Nephron (organoid): Measurements from ENCODE around the gene UBE2V1.

ENCODE experiments used
- H3K27ac Mint-ChIP-seq, 3 experiments: 2 replicates each; pipeline ENCODE4 v1.8.0; 2020; ENCODE audit warnings: mixed read lengths in 3 of 3, mild to moderate bottlenecking in 2 of 3, moderate library complexity in 1 of 3
- H3K27me3 Mint-ChIP-seq: 2 replicates; pipeline ENCODE4 v1.8.0; 2021; ENCODE audit warnings: low read depth, mild to moderate bottlenecking, moderate library complexity, mixed read lengths
- H3K36me3 Mint-ChIP-seq: 2 replicates; pipeline ENCODE4 v1.8.0; 2020; ENCODE audit warnings: low read depth, mixed read lengths
- H3K4me1 Mint-ChIP-seq: 2 replicates; pipeline ENCODE4 v1.8.0; 2020; ENCODE audit warnings: mixed read lengths
- H3K4me3 Mint-ChIP-seq, 3 experiments: 2 replicates each; pipeline ENCODE4 v1.8.0; 2020; ENCODE audit warnings: mild to moderate bottlenecking in 3 of 3, mixed read lengths in 3 of 3, moderate library complexity in 2 of 3
- H3K9me3 Mint-ChIP-seq: 2 replicates; pipeline ENCODE4 v1.8.0; 2020; ENCODE audit warnings: mixed read lengths
- CTCF ChIP-seq, 3 experiments: fragments of 200-600 bp; sonication (generic); IDR thresholded peaks; one replicate each; pipeline ENCODE4 v1.5.0; 2021; ENCODE audit warnings: antibody characterized with exemption in 3 of 3; ENCODE audit not compliant: unreplicated experiment in 3 of 3

The UBE2V1 gene

GRCh38 chr20:50096237-50096636 is 16.7 kb downstream of the UBE2V1 start:
- TF ChIP-seq CTCF (IDR thresholded peaks at IDR 0.05; ENCODE audit: unreplicated experiment in 3 of 3) = no peak
- H3K4me1 Mint-ChIP-seq = peaks cover 20% of the 10 kb centered on the region
- H3K27ac Mint-ChIP-seq = no peak overlapping the region
- no peaks in the 10 kb centered on the region for H3K27me3 Mint-ChIP-seq
- no peak overlapping the region for H3K4me3 Mint-ChIP-seq
- H3K36me3 Mint-ChIP-seq = peaks cover 45% of the 10 kb centered on the region
- no peaks in the 10 kb centered on the region for H3K9me3 Mint-ChIP-seq

GRCh38 chr20:50095476-50096078 is 17.4 kb downstream of the UBE2V1 start:
- H3K27me3 Mint-ChIP-seq = no peaks in the 10 kb centered on the region
- H3K4me3 Mint-ChIP-seq = no peak overlapping the region
- no peak for TF ChIP-seq CTCF (IDR thresholded peaks at IDR 0.05; ENCODE audit: unreplicated experiment in 3 of 3)
- H3K27ac Mint-ChIP-seq = no peak overlapping the region
- H3K36me3 Mint-ChIP-seq = peaks cover 45% of the 10 kb centered on the region
- H3K4me1 Mint-ChIP-seq = peaks cover 20% of the 10 kb centered on the region
- no peaks in the 10 kb centered on the region for H3K9me3 Mint-ChIP-seq

- Mint-ChIP-seq H3K4me3 (no peak overlapping the region), H3K27ac (no peak overlapping the region), H3K4me1 (peaks cover 19% of the 10 kb centered on the region), H3K36me3 (peaks cover 51% of the 10 kb centered on the region), H3K27me3 (no peaks in the 10 kb centered on the region), H3K9me3 (no peaks in the 10 kb centered on the region)
- no peak for TF ChIP-seq CTCF (IDR thresholded peaks at IDR 0.05; ENCODE audit: unreplicated experiment in 3 of 3)
Measured at GRCh38 chr20:50094522-50094921, 18.4 kb downstream of the UBE2V1 start.

- no peak for TF ChIP-seq CTCF (IDR thresholded peaks at IDR 0.05; ENCODE audit: unreplicated experiment in 3 of 3)
- Mint-ChIP-seq H3K36me3 (peaks cover 49% of the 10 kb centered on the region), H3K4me1 (peaks cover 8% of the 10 kb centered on the region), H3K4me3 (no peak overlapping the region), H3K27ac (no peak overlapping the region), H3K27me3 (no peaks in the 10 kb centered on the region), H3K9me3 (no peaks in the 10 kb centered on the region)
Measured at GRCh38 chr20:50093240-50093639, 19.7 kb downstream of the UBE2V1 start.

GRCh38 chr20:50092436-50092835 is 20.5 kb downstream of the UBE2V1 start:
- H3K4me1 Mint-ChIP-seq = peaks cover under 1% of the 10 kb centered on the region
- no peaks in the 10 kb centered on the region for H3K9me3 Mint-ChIP-seq
- TF ChIP-seq CTCF (IDR thresholded peaks at IDR 0.05; ENCODE audit: unreplicated experiment in 3 of 3) = no peak
- H3K36me3 Mint-ChIP-seq = peaks cover 47% of the 10 kb centered on the region
- no peaks in the 10 kb centered on the region for H3K27me3 Mint-ChIP-seq
- no peak overlapping the region for H3K27ac Mint-ChIP-seq
- no peak overlapping the region for H3K4me3 Mint-ChIP-seq

GRCh38 chr20:50089787-50090177 is 23.2 kb downstream of the UBE2V1 start:
- peaks cover 35% of the 10 kb centered on the region for H3K36me3 Mint-ChIP-seq
- no peak overlapping the region for H3K27ac Mint-ChIP-seq
- no peak overlapping the region for H3K4me3 Mint-ChIP-seq
- no peak for TF ChIP-seq CTCF (IDR thresholded peaks at IDR 0.05; ENCODE audit: unreplicated experiment in 3 of 3)
- no peaks in the 10 kb centered on the region for H3K9me3 Mint-ChIP-seq
- H3K27me3 Mint-ChIP-seq = no peaks in the 10 kb centered on the region
- peaks cover 16% of the 10 kb centered on the region for H3K4me1 Mint-ChIP-seq
